Measurements from ENCODE around the gene TRNAU1AP. TPM values are rescaled to one million over a fixed set of nuclear protein-coding genes. Genes with fewer than 3 reads are reported as not detected.
"Not testable (repeated sequence)": the region's sequence is repeated elsewhere in the genome, so short reads cannot be mapped to it uniquely, and the experiment has no call there.

The TRNAU1AP gene
- total RNA-seq, 2 donors from 2014 or later, result 17.5 to 23.2 TPM

DNA sequence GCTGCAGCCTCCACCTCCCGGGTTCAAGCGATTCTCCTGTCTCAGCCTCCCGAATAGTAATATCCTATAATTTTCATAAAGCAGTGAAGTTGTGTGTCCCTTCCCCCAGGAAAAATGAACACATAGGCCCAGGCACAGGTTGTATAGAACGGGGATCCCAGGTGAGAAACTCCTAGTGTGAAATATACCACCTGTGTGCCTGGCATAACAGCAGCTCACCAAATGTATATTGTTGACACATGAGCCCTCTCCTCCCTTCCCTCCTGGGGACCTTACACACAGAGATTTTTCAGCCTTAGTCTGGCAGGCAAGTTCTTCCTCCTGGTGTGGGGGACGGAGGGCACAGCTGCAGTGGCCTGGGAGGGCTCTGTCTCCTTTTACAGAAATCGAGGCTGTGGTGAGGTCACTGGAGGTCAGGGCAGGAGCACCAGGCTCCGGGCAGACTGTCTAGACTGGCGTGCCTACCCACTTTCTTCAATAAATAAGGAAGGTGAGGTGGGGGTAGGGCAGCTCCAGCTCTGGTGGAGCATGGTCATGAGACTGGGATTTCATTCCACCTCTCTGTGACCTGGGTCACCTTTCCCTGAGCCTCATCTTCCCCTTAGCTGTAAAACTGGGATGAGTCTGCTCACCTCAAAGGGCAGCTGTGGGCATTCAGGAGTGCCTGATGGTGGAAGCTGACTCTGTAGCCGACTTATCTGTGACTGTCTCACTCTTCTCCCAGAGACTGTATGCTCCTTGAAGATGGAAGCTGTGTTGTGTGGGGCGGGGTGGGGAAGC is 32.7 kb upstream of the TRNAU1AP start:
- intact Hi-C loops (cut with DNase I), result loop anchor here (5.0 kb wide), 1 partner anchor 82 kb away; no protein-coding TSS in a partner anchor

GRCh38 chr1:28520796-28521195 is 32.1 kb upstream of the TRNAU1AP start:
- DNase-seq (ENCODE audit: low spot score); intact Hi-C loops (cut with DNase I): not testable (repeated sequence)

More for the DNA sequence above, 32.7 kb upstream of the TRNAU1AP start:
- DNase-seq (ENCODE audit: low spot score), result no peak

GRCh38 chr1:28521502-28522164 is 31.3 kb upstream of the TRNAU1AP start:
- intact Hi-C loops (cut with DNase I), result no loop called here
- no peak for DNase-seq (ENCODE audit: low spot score)

DNA sequence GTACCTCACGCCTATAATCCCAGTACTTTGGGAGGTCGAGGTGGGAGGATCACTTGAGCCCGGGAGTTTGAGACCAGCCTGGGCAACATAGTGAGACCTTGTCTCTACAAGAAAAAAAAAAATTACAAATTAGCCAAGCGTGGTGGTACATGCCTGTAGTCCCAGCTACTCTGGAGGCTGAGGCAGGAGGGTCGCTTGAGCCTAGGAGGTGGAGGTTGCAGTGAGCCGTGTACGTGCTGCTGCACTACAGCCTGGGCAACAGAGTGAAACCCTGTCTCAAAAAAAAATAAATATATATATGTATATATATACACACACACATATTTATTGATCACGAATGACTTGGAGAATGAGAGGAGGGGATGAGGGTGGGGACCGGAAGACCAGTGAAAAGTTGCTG is 30.3 kb upstream of the TRNAU1AP start:
- intact Hi-C loops (cut with DNase I); DNase-seq (ENCODE audit: low spot score): not testable (repeated sequence)

- intact Hi-C loops (cut with DNase I), result not testable (repeated sequence)
These were observed 27.8 kb upstream of the TRNAU1AP start for GRCh38 chr1:28525002-28525642.

DNA sequence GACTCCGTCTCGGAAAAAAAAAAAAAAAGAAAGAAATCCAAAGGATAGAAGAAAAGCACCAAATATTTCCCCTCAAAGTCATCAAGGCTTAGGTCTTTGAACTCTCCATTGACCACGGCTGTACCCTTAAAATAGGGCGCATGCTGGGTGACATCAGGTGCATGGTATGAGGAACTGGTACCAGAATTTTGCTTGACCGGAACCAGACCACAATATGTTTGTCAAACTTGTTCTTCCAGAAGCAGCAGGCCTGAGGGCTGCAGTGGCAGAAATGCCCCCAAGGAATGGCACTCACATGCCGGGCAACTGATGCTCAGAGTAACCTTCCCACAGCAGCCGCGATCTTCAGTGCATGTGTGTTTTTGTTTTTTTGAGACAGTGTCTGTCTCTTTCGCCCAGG is 26.0 kb upstream of the TRNAU1AP start:
- intact Hi-C loops (cut with DNase I), result no loop called here
- no peak for DNase-seq (ENCODE audit: low spot score)

More at GRCh38 chr1:28525002-28525642, 27.8 kb upstream of the TRNAU1AP start:
- not testable (repeated sequence) for DNase-seq (ENCODE audit: low spot score)

DNA sequence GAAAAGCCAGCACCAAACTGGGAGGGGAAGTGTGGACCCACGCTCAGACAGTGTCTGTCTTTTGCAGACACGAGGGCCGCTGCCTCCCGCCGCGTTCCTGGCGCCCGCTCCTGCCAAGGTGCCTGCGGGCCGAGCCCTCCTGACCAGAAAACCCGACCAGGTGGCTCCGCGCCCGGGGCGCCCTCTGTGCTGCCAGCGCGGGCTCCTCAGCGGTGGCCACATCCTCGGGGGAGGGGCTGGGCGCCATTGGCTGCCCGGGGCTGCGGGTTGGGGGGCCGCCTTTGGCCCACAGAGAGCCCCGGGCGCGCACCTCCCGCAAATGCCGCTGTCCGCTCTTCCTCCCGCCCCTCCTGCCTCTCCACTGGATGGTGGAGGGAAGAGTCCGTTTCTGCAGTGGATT is 22.4 kb upstream of the TRNAU1AP start:
- no peak for DNase-seq (ENCODE audit: low spot score)
- intact Hi-C loops (cut with DNase I), result loop anchor here in 1 of 2 donors (5.0 kb wide), 1 partner anchor 77 kb away; no protein-coding TSS in a partner anchor

DNA sequence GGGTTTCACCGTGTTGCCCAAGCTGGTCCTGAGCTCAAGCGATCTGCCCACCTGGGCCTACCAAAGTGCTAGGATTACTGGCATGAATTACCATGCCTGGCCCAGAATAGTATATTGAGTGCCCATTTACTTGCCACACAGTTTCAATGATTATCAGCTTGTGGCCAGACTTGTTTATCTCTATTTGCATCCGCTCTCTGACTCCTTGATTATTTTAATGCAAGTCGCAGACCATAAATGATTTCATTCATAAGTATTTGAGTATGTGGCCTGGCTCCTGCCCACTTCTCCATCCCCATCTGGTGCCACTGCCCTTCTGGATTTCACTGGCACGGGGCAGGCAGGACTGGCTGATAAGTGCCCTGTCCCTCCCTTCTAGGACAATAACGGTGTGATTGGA is 18.2 kb upstream of the TRNAU1AP start:
- intact Hi-C loops (cut with DNase I), result loop anchor here in 1 of 2 donors (5.0 kb wide), 1 partner anchor 73 kb away; no protein-coding TSS in a partner anchor
- no peak for DNase-seq (ENCODE audit: low spot score)

- intact Hi-C loops (cut with DNase I), result no loop called here
- DNase-seq (ENCODE audit: low spot score), result no peak
These were observed 17.7 kb upstream of the TRNAU1AP start for GRCh38 chr1:28535180-28535579.

DNA sequence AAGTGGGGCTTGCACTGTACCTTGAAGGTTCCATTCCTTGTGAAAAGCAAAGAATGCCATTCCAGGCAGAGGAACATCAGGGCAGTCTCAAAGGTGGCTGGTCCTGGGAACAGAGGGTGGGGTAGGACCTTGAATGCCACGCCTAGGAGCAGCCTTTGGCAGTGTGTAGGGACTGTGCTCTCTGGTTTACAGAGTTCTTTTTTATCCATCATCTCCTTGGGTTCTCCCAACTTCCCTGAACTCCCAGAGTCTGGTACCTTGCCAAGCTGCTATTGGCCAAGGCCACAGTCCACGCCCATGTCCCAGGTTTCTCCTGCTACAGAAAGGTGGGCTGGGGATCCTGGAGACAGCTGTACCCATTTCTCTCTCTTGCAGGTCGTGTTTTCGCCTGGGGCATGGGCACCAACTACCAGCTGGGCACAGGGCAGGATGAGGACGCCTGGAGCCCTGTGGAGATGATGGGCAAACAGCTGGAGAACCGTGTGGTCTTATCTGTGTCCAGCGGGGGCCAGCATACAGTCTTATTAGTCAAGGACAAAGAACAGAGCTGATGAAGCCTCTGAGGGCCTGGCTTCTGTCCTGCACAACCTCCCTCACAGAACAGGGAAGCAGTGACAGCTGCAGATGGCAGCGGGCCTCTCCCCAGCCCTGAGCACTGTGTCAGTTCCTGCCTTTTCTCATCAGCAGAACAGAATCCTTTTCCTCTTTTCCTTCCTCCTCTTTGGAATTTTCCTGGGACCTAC is 15.3 kb upstream of the TRNAU1AP start:
- intact Hi-C loops (cut with DNase I), result no loop called here
- no peak for DNase-seq (ENCODE audit: low spot score)

DNA sequence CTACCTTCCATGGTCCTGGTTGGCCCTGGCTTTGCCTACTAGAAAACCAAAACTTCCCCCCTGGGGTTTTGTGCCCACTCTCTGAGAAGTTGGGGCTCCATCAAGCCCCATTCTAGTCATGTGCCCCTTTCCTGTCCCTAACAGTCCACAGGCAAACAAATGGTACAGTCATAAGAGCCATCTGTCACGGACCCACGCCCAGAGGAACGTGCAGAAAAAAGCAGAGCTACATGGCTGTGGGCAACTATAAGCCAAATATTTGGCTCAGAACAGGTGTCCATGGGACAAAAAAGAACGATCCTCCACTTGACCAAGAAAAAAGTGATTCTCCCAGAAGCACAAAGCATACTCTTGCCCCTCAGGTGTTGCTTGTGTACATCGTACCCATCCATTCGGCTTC is 14.6 kb upstream of the TRNAU1AP start:
- DNase-seq (ENCODE audit: low spot score), result no peak
- intact Hi-C loops (cut with DNase I), result no loop called here

GRCh38 chr1:28540651-28541050 is 12.2 kb upstream of the TRNAU1AP start:
- intact Hi-C loops (cut with DNase I), result no loop called here
- DNase-seq (ENCODE audit: low spot score), result no peak

GRCh38 chr1:28541414-28542015 is 11.4 kb upstream of the TRNAU1AP start:
- intact Hi-C loops (cut with DNase I), result not testable (repeated sequence)

GRCh38 chr1:28545246-28545628 is 7.6 kb upstream of the TRNAU1AP start:
- intact Hi-C loops (cut with DNase I), result no loop called here
- DNase-seq (ENCODE audit: low spot score), result no peak

More at GRCh38 chr1:28541414-28542015, 11.4 kb upstream of the TRNAU1AP start:
- DNase-seq (ENCODE audit: low spot score), result not testable (repeated sequence)

GRCh38 chr1:28548318-28548717 is 4.6 kb upstream of the TRNAU1AP start:
- intact Hi-C loops (cut with DNase I), result no loop called here
- no peak for DNase-seq (ENCODE audit: low spot score)

GRCh38 chr1:28551381-28551780 is 1.5 kb upstream of the TRNAU1AP start:
- intact Hi-C loops (cut with DNase I), result no loop called here
- DNase-seq (ENCODE audit: low spot score), result no peak

DNA sequence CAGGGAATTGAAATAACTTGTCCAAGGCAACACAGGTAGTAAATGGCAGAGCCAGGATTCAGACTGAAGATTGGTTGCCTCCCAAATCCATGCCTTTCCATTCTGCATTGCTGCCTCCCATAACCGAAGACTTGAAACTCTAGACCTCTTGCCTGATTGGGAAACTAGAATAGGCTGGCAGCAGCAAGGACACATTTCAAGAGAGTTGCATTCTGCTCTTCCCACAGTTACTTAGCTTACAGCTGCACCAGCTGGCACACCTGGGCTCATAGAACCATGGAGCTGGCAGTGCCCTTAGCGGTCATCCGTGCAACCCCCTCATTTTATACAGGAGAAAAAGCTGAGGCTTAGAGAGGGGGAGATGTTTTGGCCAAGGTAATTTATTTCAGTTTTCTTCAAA is 8.0 kb downstream of the TRNAU1AP start:
- intact Hi-C loops (cut with DNase I), result no loop called here
- DNase-seq (ENCODE audit: low spot score), result no peak

DNA sequence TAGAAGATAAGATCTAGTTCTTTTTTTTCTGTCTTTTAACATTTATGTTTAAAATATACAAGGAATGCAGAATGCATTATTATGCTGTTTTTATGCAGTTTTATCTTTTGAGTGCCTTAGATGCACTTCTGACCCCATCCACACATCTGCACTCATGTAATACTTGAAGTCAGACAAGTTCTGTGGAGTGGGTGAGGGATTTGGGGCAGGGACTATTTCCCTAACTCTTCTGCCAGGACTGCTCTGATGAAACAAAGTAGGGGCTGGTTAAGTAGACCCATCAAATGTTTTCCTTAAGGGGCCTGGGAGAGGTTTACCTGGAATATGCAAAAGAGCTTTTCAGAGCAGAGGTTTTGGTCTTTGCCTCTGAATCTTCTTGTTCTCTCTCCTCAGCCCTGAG is 11.4 kb downstream of the TRNAU1AP start:
- intact Hi-C loops (cut with DNase I), result no loop called here
- no peak for DNase-seq (ENCODE audit: low spot score)

DNA sequence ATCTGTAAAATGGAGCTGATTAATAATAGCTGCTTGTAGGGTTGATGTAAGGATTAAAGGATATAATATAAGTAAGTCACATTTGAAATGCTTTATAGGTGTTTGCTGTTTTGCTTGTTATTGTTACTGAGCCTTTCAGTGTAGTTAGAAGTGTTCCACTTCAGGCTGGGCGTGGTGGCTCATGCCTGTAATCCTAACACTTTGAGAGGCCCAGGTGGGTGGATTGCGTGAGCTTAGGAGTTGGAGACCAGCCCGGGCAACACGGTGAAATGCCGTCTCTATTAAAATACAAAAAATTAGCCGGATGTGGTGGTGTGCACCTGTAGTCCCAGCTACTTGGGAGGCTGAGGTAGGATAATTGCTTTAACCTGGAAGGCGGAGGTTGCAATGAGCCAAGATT is 12.2 kb downstream of the TRNAU1AP start:
- no peak for DNase-seq (ENCODE audit: low spot score)
- intact Hi-C loops (cut with DNase I), result no loop called here
